HG03108 (cell line): ENCODE data around the gene HOGA1.
A peak's percentile ranks its signal among the peaks of the same experiment; 100 is the strongest.
"Not testable (repeated sequence)": the region's sequence is repeated elsewhere in the genome, so short reads cannot be mapped to it uniquely, and the experiment has no call there.

Experiments
- ATAC-seq: cut with Tn5 transposase; IDR thresholded peaks from one replicate; pipeline ENCODE4 v1.9.1; 2021; ENCODE audit warnings: moderate library complexity; ENCODE audit not compliant: unreplicated experiment

Gene HOGA1

DNA sequence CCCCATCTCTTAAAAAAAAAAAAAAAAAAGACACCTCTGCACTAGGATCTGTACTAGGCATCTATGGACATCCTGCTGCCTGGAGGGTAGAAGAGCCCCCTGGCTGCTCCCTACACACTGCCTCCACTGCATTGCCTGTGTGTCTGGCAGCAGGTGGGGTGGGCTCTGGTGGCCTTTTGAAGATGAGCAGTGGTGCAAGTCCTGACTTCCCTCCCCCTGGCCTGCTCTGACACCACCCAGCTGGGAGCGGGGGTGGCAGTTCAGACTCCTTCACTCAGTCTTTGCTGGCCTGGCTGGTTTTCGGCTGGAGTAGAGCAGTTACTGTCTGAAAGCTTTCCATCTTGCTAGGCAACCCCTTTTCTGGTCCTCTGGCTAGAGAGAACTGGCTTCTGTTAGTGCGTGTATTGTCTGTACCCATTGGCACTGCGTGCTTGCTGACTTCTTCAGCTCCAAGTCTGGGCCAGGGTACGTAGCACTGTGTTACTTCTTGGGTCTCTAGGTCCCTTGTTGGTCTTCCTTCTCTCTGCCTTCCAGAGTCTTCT, 23.0 kb downstream of the HOGA1 start:
- no peak for ATAC-seq

DNA sequence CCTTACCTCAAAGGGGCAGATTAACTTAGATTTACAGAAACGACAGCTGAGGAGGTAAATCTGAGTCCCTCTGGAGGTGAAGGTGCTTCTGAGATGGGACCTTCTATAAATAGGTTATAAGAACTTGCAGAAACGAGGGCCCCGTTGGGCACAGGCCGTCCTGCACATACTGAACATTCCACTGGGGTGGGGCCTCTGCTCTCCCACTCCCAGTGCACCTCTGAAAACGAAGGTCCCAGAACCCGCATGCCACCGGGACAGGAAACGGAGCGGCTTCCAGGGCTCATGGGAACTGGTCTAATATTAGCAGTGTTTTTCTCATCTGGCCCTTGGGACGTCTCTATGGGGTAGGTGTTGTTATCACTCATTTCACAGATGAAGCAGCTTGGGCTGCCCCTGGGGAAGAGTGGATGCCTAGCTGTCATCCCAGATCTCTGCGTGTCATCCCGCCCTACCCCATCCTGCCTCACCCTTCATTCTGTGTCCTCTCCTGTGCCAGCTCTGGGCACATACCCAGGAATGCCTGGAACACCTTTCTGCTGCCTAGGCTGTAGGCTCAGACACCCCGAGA, 24.9 kb downstream of the HOGA1 start:
- ATAC-seq = no peak

DNA sequence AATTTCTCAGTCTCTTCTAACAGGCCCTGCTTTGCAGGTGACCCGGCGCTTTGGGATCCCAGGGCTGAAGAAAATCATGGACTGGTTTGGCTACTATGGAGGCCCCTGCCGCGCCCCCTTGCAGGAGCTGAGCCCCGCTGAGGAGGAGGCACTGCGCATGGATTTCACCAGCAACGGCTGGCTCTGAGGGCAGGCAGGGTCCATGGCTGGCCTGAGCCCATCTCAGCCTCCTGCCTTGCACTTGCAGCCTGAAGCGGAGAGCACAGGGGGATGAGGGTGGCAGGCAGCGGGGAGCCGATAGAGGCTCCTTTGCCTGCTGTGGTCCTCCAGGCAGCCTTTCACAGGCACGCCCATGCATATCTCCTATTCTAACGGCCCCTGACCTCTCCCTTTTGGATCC, 27.3 kb downstream of the HOGA1 start:
- no peak for ATAC-seq

DNA sequence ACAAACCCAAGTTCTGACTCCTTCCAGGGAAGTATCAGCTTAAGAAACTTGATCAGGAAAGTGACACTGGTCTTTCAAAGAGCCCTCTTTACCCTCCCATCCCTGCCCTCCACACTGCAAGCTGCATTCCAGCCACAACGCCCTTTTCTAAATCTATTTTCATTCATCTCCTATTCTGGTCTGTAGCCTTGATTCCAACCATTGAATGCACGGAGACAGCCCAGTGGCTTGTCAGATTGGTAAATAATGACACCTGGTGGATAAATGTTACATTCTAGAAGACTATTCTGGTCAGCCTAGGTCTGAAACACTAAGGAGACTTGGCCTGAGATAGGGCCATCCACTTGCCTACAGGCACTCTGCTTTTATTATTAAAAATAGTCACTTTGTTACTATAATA, 28.2 kb downstream of the HOGA1 start:
- no peak for ATAC-seq

- no peak for ATAC-seq
Measured at GRCh38 chr10:97618285-97618684, 34.1 kb downstream of the HOGA1 start.

DNA sequence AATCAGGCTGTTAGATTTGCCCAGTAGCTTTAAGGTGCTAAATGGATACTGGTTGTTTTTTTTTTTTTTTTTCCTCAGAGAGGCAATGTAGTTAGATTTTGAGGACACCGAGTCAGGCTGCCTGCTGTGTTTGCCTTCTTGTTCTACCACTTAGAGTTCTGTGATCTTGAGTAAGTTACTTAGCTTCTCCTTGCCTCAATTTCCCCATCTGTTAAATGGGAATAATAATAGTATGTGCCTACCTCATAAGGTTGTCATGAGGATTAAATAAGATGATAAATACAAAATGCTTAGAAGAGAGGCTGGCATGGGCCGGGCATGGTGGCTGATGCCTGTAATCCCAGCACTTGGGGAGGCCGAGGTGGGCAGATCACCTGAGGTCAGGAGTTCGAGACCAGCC, 34.5 kb downstream of the HOGA1 start:
- ATAC-seq = no peak

GRCh38 chr10:97623277-97623676, 39.1 kb downstream of the HOGA1 start:
- no peak for ATAC-seq

DNA sequence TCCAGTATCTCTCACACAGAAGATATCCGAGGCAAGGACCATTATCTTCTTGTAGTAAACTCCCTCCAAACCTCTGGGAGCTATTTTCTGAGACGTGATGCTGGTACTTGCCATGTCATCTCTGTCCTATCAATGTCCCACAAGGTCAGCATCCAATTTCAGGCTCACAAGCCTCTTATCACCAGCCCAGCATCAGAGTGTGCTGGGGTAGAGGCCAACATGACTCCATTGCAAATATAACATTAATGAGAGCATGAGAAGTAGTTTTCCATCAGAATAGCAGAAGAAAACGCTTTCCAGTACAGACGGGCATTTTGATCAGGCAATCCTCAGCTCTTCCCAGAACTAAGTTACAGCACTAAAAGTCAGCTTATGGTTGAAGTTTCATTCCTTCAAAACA, 43.5 kb downstream of the HOGA1 start:
- ATAC-seq = no peak

- ATAC-seq = no peak
Measured at GRCh38 chr10:97628228-97628627, 44.0 kb downstream of the HOGA1 start.

- no peak for ATAC-seq
Measured at GRCh38 chr10:97629289-97629688, 45.1 kb downstream of the HOGA1 start.

DNA sequence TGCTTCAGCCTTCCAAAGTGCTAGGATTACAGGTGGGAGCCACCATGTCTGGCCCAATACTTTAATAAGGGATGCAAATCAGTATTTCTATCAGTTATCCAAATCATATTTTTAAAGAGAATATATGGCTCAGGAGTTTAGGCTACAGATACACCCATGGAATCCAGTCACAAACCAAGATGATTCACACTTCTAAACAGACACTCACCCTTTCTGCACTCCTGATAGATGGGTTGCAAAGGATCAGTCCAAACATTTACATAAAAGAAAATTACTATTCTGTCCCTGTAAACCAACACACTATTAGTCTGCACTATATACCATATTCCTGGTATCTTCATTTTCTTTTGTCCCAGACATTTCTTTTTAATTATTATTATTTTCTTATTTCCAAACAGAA, 46.9 kb downstream of the HOGA1 start:
- ATAC-seq = no peak

GRCh38 chr10:97632949-97633884, 49.0 kb downstream of the HOGA1 start, which contains the start of gene MORN4:
MORN4 (minus strand) TSS chr10:97633500; CDS start chr10:97619653, 13,847 bp downstream.
- peak; percentile 98 for ATAC-seq

- no peak for ATAC-seq
Measured at GRCh38 chr10:97633921-97634320, 49.7 kb downstream of the HOGA1 start.

DNA sequence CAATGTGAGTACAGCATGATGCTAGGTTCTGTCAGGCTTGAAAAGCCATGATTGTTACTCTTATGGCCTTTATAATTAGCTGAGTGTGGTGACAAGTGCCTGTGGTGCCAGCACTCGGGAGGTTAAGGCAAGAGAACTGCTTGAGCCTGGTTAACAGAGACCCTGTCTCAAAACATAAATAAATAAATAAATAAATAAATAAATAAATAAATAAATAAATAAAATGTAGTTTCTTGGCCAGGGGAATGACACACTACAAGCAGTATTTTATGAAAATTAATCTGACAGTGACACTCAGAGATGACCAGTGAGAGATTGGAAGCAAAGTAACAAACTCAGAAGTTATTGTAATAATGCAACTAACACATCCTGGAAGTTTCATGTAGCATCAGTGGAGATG, 51.4 kb downstream of the HOGA1 start:
- ATAC-seq = no peak

DNA sequence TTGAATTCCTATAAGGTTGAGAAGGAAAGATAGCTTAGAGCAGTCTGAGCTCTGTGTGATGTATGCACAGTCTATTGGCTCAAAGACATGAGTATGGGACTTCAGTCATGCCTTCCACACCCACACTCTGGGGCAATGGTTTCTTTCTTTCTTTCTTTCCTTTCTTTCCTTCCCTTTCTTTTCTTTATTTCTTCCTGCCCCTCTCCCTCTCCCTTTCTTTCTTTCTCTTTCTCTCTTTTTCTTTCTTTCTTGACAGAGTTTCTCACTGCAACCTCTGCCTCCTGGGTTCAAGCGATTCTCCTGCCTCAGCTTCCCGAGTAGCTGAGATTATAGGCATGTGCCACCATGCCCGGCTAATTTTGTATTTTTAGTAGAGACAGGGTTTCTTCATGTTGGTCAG, 54.9 kb downstream of the HOGA1 start:
- ATAC-seq = not testable (repeated sequence)

DNA sequence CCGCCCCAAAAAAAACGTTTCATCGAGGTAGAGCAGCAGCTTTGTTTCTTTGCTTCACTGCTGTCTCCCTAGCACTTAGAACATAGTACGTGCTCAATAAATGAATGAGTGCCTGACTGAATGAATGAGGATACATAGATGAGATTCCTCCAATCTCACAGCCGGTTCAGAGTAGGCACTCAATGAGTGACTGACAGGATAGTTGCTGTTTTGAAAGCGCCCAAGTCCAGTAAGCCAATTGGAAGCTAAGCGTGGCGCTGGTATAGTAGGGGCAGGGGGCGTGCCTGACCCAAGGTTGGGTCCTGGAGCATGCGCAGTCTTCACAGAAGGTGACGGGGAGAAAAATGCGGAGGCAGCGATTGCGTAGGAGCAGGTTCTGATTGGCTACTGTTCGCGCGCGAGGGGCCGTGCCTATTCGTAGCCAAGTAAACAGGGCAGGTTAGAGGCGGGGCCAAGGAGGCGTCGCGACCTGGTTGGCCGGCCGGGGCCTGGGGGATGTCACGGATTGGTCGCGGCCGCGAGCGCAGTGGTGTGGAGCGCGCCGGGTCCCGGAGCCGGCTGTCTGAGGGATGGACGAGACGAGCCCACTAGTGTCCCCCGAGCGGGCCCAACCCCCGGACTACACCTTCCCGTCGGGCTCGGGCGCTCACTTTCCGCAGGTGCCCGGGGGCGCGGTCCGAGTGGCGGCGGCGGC, 56.1 kb downstream of the HOGA1 start, which contains the start of gene PI4K2A:
Gene PI4K2A, plus strand, starts transcription at position 498 of the 694 bp plus-strand sequence. Its CDS starts 72 bp downstream, at position 570.
- peak; percentile 98 for ATAC-seq

GRCh38 chr10:97640868-97641811, 57.0 kb downstream of the HOGA1 start:
- peak; percentile 21 for ATAC-seq

DNA sequence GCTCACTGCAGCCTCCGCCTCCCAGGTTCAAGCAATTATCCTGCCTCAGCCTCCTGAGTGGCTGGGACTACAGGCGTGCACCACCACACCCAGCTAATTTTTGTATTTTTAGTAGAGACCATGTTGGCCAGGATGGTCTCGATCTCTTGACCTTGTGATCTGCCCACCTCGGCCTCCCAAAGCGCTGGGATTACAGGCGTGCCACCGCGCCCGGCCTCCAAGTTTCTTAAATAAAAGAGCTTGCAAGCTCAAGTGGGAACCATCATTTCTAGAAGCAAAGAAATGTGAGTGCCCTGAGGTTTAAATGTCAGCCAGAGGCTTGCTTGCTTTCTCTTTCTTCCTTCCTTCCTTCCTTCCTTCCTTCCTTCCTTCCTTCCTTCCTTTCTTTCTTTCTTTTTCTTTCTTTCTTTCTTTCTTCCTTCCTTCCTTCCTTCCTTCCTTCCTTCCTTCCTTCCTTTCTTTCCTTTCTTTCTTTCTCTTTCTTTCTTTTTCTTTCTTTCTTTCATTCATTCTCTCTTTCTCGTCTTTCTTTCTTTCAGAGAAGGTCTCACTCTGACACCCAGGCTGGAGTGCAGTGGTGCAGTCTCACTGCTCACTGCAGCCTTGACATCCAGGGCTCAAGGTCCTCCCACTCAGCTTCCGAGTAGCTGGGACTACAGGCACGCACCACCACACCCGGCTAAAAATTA, 58.4 kb downstream of the HOGA1 start:
- not testable (repeated sequence) for ATAC-seq

GRCh38 chr10:97643441-97643985, 59.3 kb downstream of the HOGA1 start:
- no peak for ATAC-seq
